ENCODE measurements around the gene C6.

C6 gene

GRCh38 chr5:41201082-41201772, 12.1 kb downstream of the C6 start (continued):
- TF ChIP-seq CSRNP3 (CRISPR knock-in tag; IDR thresholded peaks at IDR 0.05), result no peak

DNA sequence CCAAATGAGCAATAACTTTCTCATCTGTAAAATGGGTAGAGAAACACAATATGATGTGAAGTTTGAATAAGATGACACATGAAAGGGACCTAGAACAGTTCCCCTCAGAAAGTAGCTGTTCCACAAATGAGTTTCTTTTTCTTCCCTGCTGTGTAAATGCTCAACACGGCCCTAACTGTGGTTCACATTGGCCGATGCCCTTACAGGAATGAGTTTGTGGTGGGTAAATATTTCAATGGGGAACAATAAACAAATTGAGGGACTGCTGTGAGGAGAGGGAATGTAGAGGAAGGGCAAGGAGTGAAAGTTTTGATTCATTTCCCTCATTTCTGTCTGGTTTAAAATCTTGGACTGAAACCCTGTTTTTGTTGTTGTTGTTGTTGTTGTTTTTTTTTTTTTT, 12.8 kb downstream of the C6 start:
- no peak for TF ChIP-seq TOX (CRISPR knock-in tag; IDR thresholded peaks at IDR 0.05; ENCODE audit: borderline replicate concordance)
- TF ChIP-seq, protein P1, sequence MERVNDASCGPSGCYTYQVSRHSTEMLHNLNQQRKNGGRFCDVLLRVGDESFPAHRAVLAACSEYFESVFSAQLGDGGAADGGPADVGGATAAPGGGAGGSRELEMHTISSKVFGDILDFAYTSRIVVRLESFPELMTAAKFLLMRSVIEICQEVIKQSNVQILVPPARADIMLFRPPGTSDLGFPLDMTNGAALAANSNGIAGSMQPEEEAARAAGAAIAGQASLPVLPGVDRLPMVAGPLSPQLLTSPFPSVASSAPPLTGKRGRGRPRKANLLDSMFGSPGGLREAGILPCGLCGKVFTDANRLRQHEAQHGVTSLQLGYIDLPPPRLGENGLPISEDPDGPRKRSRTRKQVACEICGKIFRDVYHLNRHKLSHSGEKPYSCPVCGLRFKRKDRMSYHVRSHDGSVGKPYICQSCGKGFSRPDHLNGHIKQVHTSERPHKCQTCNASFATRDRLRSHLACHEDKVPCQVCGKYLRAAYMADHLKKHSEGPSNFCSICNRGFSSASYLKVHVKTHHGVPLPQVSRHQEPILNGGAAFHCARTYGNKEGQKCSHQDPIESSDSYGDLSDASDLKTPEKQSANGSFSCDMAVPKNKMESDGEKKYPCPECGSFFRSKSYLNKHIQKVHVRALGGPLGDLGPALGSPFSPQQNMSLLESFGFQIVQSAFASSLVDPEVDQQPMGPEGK (CRISPR knock-in tag; IDR thresholded peaks at IDR 0.05; ENCODE audit: borderline replicate concordance), result no peak
- no peak for TF ChIP-seq OSR1 (CRISPR knock-in tag; IDR thresholded peaks at IDR 0.05)
- TF ChIP-seq RARB (CRISPR knock-in tag; IDR thresholded peaks at IDR 0.05), result no peak
- TF ChIP-seq ZC3H10 (CRISPR knock-in tag; IDR thresholded peaks at IDR 0.05), result no peak
- TF ChIP-seq SNAI2 (CRISPR knock-in tag; IDR thresholded peaks at IDR 0.05), result no peak
- no peak for ATAC-seq

- TF ChIP-seq TCF4 (CRISPR knock-in tag; IDR thresholded peaks at IDR 0.05; ENCODE audit: borderline replicate concordance) (no peak), SNAI2 (CRISPR knock-in tag; IDR thresholded peaks at IDR 0.05) (no peak), ARNTL (CRISPR knock-in tag; IDR thresholded peaks at IDR 0.05; ENCODE audit: borderline replicate concordance, low read depth) (no peak), ZC3H10 (CRISPR knock-in tag; IDR thresholded peaks at IDR 0.05) (no peak), CSRNP3 (CRISPR knock-in tag; IDR thresholded peaks at IDR 0.05) (no peak), BACH2 (CRISPR knock-in tag; IDR thresholded peaks at IDR 0.05; ENCODE audit: borderline replicate concordance) (no peak), TOX (CRISPR knock-in tag; IDR thresholded peaks at IDR 0.05; ENCODE audit: borderline replicate concordance) (no peak), ZNF565 (CRISPR knock-in tag; conservative IDR thresholded peaks at IDR 0.05; ENCODE audit: low read depth) (no peak), OSR1 (CRISPR knock-in tag; IDR thresholded peaks at IDR 0.05) (no peak), TSHZ2 (CRISPR knock-in tag; IDR thresholded peaks at IDR 0.05) (no peak), ZNF8 (CRISPR knock-in tag; IDR thresholded peaks at IDR 0.05) (no peak), PPARA (CRISPR knock-in tag; IDR thresholded peaks at IDR 0.05; ENCODE audit: borderline replicate concordance) (no peak)
- ATAC-seq, result no peak
Measured at GRCh38 chr5:41199660-41200059, 13.7 kb downstream of the C6 start.

GRCh38 chr5:41196197-41196596, 17.1 kb downstream of the C6 start:
- TF ChIP-seq SNAI2 (CRISPR knock-in tag; IDR thresholded peaks at IDR 0.05) (no peak), ISL1 (CRISPR knock-in tag; IDR thresholded peaks at IDR 0.05) (no peak), ZNF70 (CRISPR knock-in tag; IDR thresholded peaks at IDR 0.05) (no peak), GLIS3 (CRISPR knock-in tag; IDR thresholded peaks at IDR 0.05) (no peak), ZFP3 (CRISPR knock-in tag; IDR thresholded peaks at IDR 0.05) (no peak), CREB5 (CRISPR knock-in tag; IDR thresholded peaks at IDR 0.05; ENCODE audit: low read depth) (no peak), ARNTL (CRISPR knock-in tag; IDR thresholded peaks at IDR 0.05; ENCODE audit: borderline replicate concordance, low read depth) (no peak), TOX (CRISPR knock-in tag; IDR thresholded peaks at IDR 0.05; ENCODE audit: borderline replicate concordance) (no peak), CSDC2 (CRISPR knock-in tag; IDR thresholded peaks at IDR 0.05) (no peak), TCF4 (CRISPR knock-in tag; IDR thresholded peaks at IDR 0.05; ENCODE audit: borderline replicate concordance) (no peak), ZNF565 (CRISPR knock-in tag; conservative IDR thresholded peaks at IDR 0.05; ENCODE audit: low read depth) (no peak), ZNF8 (CRISPR knock-in tag; IDR thresholded peaks at IDR 0.05) (no peak), OSR1 (CRISPR knock-in tag; IDR thresholded peaks at IDR 0.05) (no peak), RARB (CRISPR knock-in tag; IDR thresholded peaks at IDR 0.05) (no peak), PPARA (CRISPR knock-in tag; IDR thresholded peaks at IDR 0.05; ENCODE audit: borderline replicate concordance) (no peak), ZFP30 (CRISPR knock-in tag; IDR thresholded peaks at IDR 0.05) (no peak)
- TF ChIP-seq, protein P1 (CRISPR knock-in tag; IDR thresholded peaks at IDR 0.05; ENCODE audit: borderline replicate concordance), result no peak
- TF ChIP-seq, protein P2, sequence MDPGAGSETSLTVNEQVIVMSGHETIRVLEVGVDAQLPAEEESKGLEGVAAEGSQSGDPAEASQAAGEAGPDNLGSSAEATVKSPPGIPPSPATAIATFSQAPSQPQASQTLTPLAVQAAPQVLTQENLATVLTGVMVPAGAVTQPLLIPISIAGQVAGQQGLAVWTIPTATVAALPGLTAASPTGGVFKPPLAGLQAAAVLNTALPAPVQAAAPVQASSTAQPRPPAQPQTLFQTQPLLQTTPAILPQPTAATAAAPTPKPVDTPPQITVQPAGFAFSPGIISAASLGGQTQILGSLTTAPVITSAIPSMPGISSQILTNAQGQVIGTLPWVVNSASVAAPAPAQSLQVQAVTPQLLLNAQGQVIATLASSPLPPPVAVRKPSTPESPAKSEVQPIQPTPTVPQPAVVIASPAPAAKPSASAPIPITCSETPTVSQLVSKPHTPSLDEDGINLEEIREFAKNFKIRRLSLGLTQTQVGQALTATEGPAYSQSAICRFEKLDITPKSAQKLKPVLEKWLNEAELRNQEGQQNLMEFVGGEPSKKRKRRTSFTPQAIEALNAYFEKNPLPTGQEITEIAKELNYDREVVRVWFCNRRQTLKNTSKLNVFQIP (CRISPR knock-in tag; IDR thresholded peaks at IDR 0.05; ENCODE audit: borderline replicate concordance, low read depth), result no peak
- no peak for ATAC-seq
